KOPT-K1 (cell line): ENCODE results near the gene IMPA2.
"Not testable (repeated sequence)": the region's sequence is repeated elsewhere in the genome, so short reads cannot be mapped to it uniquely, and the experiment has no call there.

Experiments
- H3K27ac ChIP-seq: fragments of 200-600 bp; sonication (generic); 2 replicates; pipeline ENCODE4 v1.5.1; 2016; ENCODE audit warnings: antibody characterized with exemption, mild to moderate bottlenecking, low read depth, low read length; ENCODE audit not compliant: poor library complexity, severe bottlenecking
- H3K36me3 ChIP-seq: fragments of 200-600 bp; sonication (generic); 2 replicates; pipeline ENCODE4 v1.5.1; 2017; ENCODE audit warnings: antibody characterized with exemption, mild to moderate bottlenecking, low read length, moderate library complexity; ENCODE audit not compliant: insufficient read depth
- H3K9me3 ChIP-seq: fragments of 200-600 bp; sonication (generic); 2 replicates; pipeline ENCODE4 v1.5.1; 2017; ENCODE audit warnings: antibody characterized with exemption, low read length, mild to moderate bottlenecking; ENCODE audit not compliant: insufficient read depth, poor library complexity, severe bottlenecking

IMPA2 gene

GRCh38 chr18:12065397-12065796 is 84.1 kb downstream of the IMPA2 start:
- Histone ChIP-seq H3K36me3 (no peaks in the 10 kb centered on the region), H3K27ac (no peak overlapping the region), H3K9me3 (no peaks in the 10 kb centered on the region)

GRCh38 chr18:12066910-12067511 is 85.7 kb downstream of the IMPA2 start:
- no peaks in the 10 kb centered on the region for H3K9me3 ChIP-seq
- H3K36me3 ChIP-seq, result no peaks in the 10 kb centered on the region
- H3K27ac ChIP-seq, result no peak overlapping the region

GRCh38 chr18:12067671-12068070 is 86.4 kb downstream of the IMPA2 start:
- H3K36me3 ChIP-seq, result no peaks in the 10 kb centered on the region
- H3K27ac ChIP-seq, result no peak overlapping the region
- no peaks in the 10 kb centered on the region for H3K9me3 ChIP-seq

- not testable (repeated sequence) for H3K36me3 ChIP-seq, H3K9me3 ChIP-seq, H3K27ac ChIP-seq
Observed at GRCh38 chr18:12068316-12068949, 87.1 kb downstream of the IMPA2 start.

GRCh38 chr18:12068950-12069320 is 87.6 kb downstream of the IMPA2 start:
- Histone ChIP-seq H3K36me3 (no peaks in the 10 kb centered on the region), H3K27ac (no peak overlapping the region), H3K9me3 (no peaks in the 10 kb centered on the region)

- not testable (repeated sequence) for H3K36me3 ChIP-seq, H3K27ac ChIP-seq, H3K9me3 ChIP-seq
Observed at GRCh38 chr18:12071066-12071465, 89.8 kb downstream of the IMPA2 start.

GRCh38 chr18:12072996-12073395 is 91.7 kb downstream of the IMPA2 start:
- Histone ChIP-seq H3K9me3 (no peaks in the 10 kb centered on the region), H3K36me3 (no peaks in the 10 kb centered on the region), H3K27ac (no peak overlapping the region)

- H3K9me3 ChIP-seq, result no peaks in the 10 kb centered on the region
- H3K27ac ChIP-seq, result no peak overlapping the region
- no peaks in the 10 kb centered on the region for H3K36me3 ChIP-seq
Observed at GRCh38 chr18:12074736-12075135, 93.4 kb downstream of the IMPA2 start.

GRCh38 chr18:12076424-12077140 is 95.3 kb downstream of the IMPA2 start:
- no peak overlapping the region for H3K27ac ChIP-seq
- H3K36me3 ChIP-seq, result no peaks in the 10 kb centered on the region
- H3K9me3 ChIP-seq, result no peaks in the 10 kb centered on the region

- H3K36me3 ChIP-seq, H3K27ac ChIP-seq, H3K9me3 ChIP-seq: not testable (repeated sequence)
Observed at GRCh38 chr18:12077994-12078393, 96.7 kb downstream of the IMPA2 start.

- Histone ChIP-seq H3K27ac (no peak overlapping the region), H3K9me3 (no peaks in the 10 kb centered on the region), H3K36me3 (no peaks in the 10 kb centered on the region)
Observed at GRCh38 chr18:12079491-12080237, 98.4 kb downstream of the IMPA2 start.
